Caco-2 (cell line): ENCODE data around the gene TEX50. TPM values are rescaled to one million over a fixed set of nuclear protein-coding genes. Genes with fewer than 3 reads are reported as not detected.

Experiments used
- BruUV-seq: library from RNA; stranded (reverse); fragments of 400-500 nt; replicated peaks from 2 replicates; lab custom pipeline; 2021; lab: Mats Ljungman, UMichigan
- CTCF ChIA-PET: fragments of 300-600 bp; sonication (Branson Sonifier 250); formaldehyde crosslinking; loops from one replicate; lab custom pipeline; 2022; ENCODE audit warnings: antibody characterized with exemption; lab: Charles Lee
- POLR2A ChIA-PET: fragments of 300-600 bp; sonication (Branson Sonifier 250); formaldehyde crosslinking; loops from one replicate; lab custom pipeline; 2022; ENCODE audit warnings: antibody characterized with exemption; lab: Charles Lee
- DNase-seq, 2 experiments: peaks; one replicate each; pipeline versions ENCODE4 v3.0.0 to v3.0.0-alpha.2; 2020 to 2022
- H3K27me3 ChIP-seq: replicated peaks from 2 replicates; pipeline ENCODE4 v1.6.0; 2011; ENCODE audit warnings: low read length; ENCODE audit not compliant: control insufficient read depth, insufficient read depth
- H3K36me3 ChIP-seq: 2 replicates; pipeline ENCODE4 v1.5.1; 2011; ENCODE audit warnings: low read length; ENCODE audit not compliant: control insufficient read depth, insufficient read depth
- H3K4me1 ChIP-seq: fragments of 250-450 bp; sonication (Bioruptor Pico); 2 replicates; pipeline ENCODE4 v1.5.1; 2020; ENCODE audit warnings: mild to moderate bottlenecking
- H3K4me3 ChIP-seq: 2 replicates; pipeline ENCODE4 v1.5.1; 2011; ENCODE audit warnings: low read depth, mild to moderate bottlenecking, control low read depth, low read length
- H3K9me3 ChIP-seq: fragments of 250-450 bp; sonication (Bioruptor Pico); 2 replicates; pipeline ENCODE4 v1.5.1; 2020; ENCODE audit warnings: mild to moderate bottlenecking, moderate library complexity
- H3K27ac Mint-ChIP-seq: one replicate; pipeline ENCODE4 v1.8.0; 2022; ENCODE audit warnings: mixed read lengths; ENCODE audit not compliant: unreplicated experiment
- H3K27me3 Mint-ChIP-seq: one replicate; pipeline ENCODE4 v1.8.0; 2022; ENCODE audit warnings: mixed read lengths; ENCODE audit not compliant: insufficient read depth, unreplicated experiment
- H3K36me3 Mint-ChIP-seq: one replicate; pipeline ENCODE4 v1.8.0; 2022; ENCODE audit warnings: mild to moderate bottlenecking, mixed read lengths; ENCODE audit not compliant: insufficient read depth, unreplicated experiment
- H3K4me1 Mint-ChIP-seq: one replicate; pipeline ENCODE4 v1.8.0; 2022; ENCODE audit warnings: low read depth, mixed read lengths; ENCODE audit not compliant: unreplicated experiment
- H3K4me3 Mint-ChIP-seq: one replicate; pipeline ENCODE4 v1.8.0; 2022; ENCODE audit warnings: mild to moderate bottlenecking, moderate library complexity, mixed read lengths; ENCODE audit not compliant: unreplicated experiment
- H3K9me3 Mint-ChIP-seq: one replicate; pipeline ENCODE4 v1.8.0; 2022; ENCODE audit warnings: mixed read lengths; ENCODE audit not compliant: unreplicated experiment
- intact Hi-C: fragments of 100-400 bp; cut with micrococcal nuclease; formaldehyde crosslinking; loops from one replicate; pipeline ENCODE4 v1.10.0; 2022; ENCODE audit not compliant: unreplicated experiment
- total RNA-seq: library from RNA; stranded (reverse); gene quantifications from 2 replicates; pipeline ENCODE4 v1.2.3, GENCODE V29; 2022
- TF ChIP-seq, protein P1 (sequence below), 2 experiments: fragments of 200-600 bp in 1 of 2; IDR thresholded peaks; 1 replicate in 1 of 2; 2 replicates in 1 of 2; pipeline versions ENCODE4 v1.5.1 to v1.8.0; 2011 to 2022; ENCODE audit warnings: antibody characterized with exemption in 1 of 2, control low read depth in 1 of 2, inconsistent platforms in 1 of 2, low read depth in 1 of 2, low read length in 1 of 2, mild to moderate bottlenecking in 1 of 2, moderate library complexity in 1 of 2; ENCODE audit not compliant: insufficient read depth in 1 of 2, severe bottlenecking in 1 of 2, unreplicated experiment in 1 of 2

TEX50 gene
- total RNA-seq, 1 experiment from 2014 or later = not detected

GRCh38 chr1:173646656-173647055 lies 11.5 kb downstream of the TEX50 start:
- H3K9me3 ChIP-seq = peaks cover 5% of the 10 kb centered on the region; the same call in 1 of the 2 replicates
- no TSS peak for BruUV-seq
- TF ChIP-seq, protein P1, sequence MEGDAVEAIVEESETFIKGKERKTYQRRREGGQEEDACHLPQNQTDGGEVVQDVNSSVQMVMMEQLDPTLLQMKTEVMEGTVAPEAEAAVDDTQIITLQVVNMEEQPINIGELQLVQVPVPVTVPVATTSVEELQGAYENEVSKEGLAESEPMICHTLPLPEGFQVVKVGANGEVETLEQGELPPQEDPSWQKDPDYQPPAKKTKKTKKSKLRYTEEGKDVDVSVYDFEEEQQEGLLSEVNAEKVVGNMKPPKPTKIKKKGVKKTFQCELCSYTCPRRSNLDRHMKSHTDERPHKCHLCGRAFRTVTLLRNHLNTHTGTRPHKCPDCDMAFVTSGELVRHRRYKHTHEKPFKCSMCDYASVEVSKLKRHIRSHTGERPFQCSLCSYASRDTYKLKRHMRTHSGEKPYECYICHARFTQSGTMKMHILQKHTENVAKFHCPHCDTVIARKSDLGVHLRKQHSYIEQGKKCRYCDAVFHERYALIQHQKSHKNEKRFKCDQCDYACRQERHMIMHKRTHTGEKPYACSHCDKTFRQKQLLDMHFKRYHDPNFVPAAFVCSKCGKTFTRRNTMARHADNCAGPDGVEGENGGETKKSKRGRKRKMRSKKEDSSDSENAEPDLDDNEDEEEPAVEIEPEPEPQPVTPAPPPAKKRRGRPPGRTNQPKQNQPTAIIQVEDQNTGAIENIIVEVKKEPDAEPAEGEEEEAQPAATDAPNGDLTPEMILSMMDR (IDR thresholded peaks at IDR 0.05; ENCODE audit: insufficient read depth in 1 of 2, low read depth in 1 of 2, low read length in 1 of 2, severe bottlenecking in 1 of 2, unreplicated experiment in 1 of 2) = no peak
- H3K27me3 ChIP-seq = no peaks in the 10 kb centered on the region
- H3K27ac Mint-ChIP-seq = no peak overlapping the region
- H3K36me3 Mint-ChIP-seq = no peaks in the 10 kb centered on the region
- no peak overlapping the region for H3K4me3 Mint-ChIP-seq
- no peaks in the 10 kb centered on the region for H3K4me1 ChIP-seq
- H3K27me3 Mint-ChIP-seq = no peaks in the 10 kb centered on the region
- H3K4me3 ChIP-seq = no peak overlapping the region
- H3K9me3 Mint-ChIP-seq = no peaks in the 10 kb centered on the region
- DNase-seq = no peak
- ChIA-PET POLR2A (no interaction called here), CTCF (no interaction called here)
- no peaks in the 10 kb centered on the region for H3K4me1 Mint-ChIP-seq
- no peaks in the 10 kb centered on the region for H3K36me3 ChIP-seq
- intact Hi-C loops = no loop called here

DNA sequence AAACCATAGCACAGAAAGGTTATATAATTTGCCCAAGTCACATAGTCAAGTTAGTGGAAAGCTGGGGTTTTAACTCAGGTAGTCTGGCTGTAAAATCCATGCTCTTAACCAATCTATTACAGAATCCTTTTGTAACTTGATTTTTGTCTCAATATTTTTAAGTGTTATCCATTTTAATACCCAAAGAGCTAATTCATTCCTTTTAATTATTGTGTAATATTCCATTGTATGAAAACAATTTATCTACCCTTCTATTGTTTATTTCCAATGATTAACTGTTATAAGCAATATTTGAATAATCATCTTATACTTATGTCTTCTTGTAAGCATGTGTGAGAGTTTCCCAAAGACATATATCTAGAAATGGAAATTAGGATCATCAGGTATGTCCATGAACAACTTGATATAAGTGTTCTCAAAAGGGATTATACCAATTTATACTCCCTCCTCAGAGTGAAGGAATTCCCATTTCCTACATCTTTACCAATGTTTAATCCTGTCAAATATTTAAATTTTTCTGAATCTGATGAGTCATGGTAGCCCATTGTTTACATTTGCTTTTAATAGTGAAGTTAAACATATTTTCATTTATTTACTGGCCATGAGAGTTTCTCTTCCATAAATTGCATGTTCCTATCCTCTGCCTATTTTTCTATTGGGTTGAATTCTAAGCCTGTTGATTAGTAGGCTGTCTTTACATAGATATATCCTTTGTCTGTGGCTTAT lies 13.9 kb downstream of the TEX50 start:
- Mint-ChIP-seq H3K4me1 (no peaks in the 10 kb centered on the region), H3K27ac (no peak overlapping the region), H3K4me3 (no peak overlapping the region), H3K27me3 (peaks cover 7% of the 10 kb centered on the region), H3K9me3 (no peaks in the 10 kb centered on the region), H3K36me3 (no peaks in the 10 kb centered on the region)
- no TSS peak for BruUV-seq
- POLR2A ChIA-PET = no interaction called here
- TF ChIP-seq, protein P1 (IDR thresholded peaks at IDR 0.05; ENCODE audit: insufficient read depth in 1 of 2, low read depth in 1 of 2, low read length in 1 of 2, severe bottlenecking in 1 of 2, unreplicated experiment in 1 of 2) = no peak
- intact Hi-C loops = no loop called here
- Histone ChIP-seq H3K27me3 (no peaks in the 10 kb centered on the region), H3K36me3 (no peaks in the 10 kb centered on the region), H3K4me3 (no peak overlapping the region), H3K9me3 (no peaks in the 10 kb centered on the region), H3K4me1 (no peaks in the 10 kb centered on the region)
- CTCF ChIA-PET = no interaction called here
- DNase-seq = no peak

- Histone ChIP-seq H3K36me3 (no peaks in the 10 kb centered on the region), H3K4me1 (no peaks in the 10 kb centered on the region), H3K9me3 (no peaks in the 10 kb centered on the region), H3K27me3 (no peaks in the 10 kb centered on the region), H3K4me3 (no peak overlapping the region)
- ChIA-PET CTCF (no interaction called here), POLR2A (no interaction called here)
- TF ChIP-seq, protein P1 (IDR thresholded peaks at IDR 0.05; ENCODE audit: insufficient read depth in 1 of 2, low read depth in 1 of 2, low read length in 1 of 2, severe bottlenecking in 1 of 2, unreplicated experiment in 1 of 2) = no peak
- no peaks in the 10 kb centered on the region for H3K9me3 Mint-ChIP-seq
- H3K27ac Mint-ChIP-seq = no peak overlapping the region
- H3K4me1 Mint-ChIP-seq = no peaks in the 10 kb centered on the region
- DNase-seq = no peak
- no peaks in the 10 kb centered on the region for H3K36me3 Mint-ChIP-seq
- intact Hi-C loops = no loop called here
- H3K4me3 Mint-ChIP-seq = no peak overlapping the region
- no TSS peak for BruUV-seq
- peaks cover 4% of the 10 kb centered on the region for H3K27me3 Mint-ChIP-seq
These were observed 25.2 kb downstream of the TEX50 start for GRCh38 chr1:173660306-173660705.
